Stimulated activated CD8-positive, alpha-beta memory T cell treated with anti-CD3 and anti-CD28 coated beads, Interleukin-12 subunit alpha, Interleukin-12 subunit beta, amount 100 ng/mL, for 24 hours (primary cell): ENCODE data around the gene GASK1A.
"Not testable (repeated sequence)": the region's sequence is repeated elsewhere in the genome, so short reads cannot be mapped to it uniquely, and the experiment has no call there.

Experiments
- DNase-seq: peaks from one replicate; pipeline ENCODE4 v3.0.0-alpha.2; 2020; ENCODE audit errors: extremely low read depth

GASK1A gene

GRCh38 chr3:43031889-43032545 lies 52.9 kb downstream of the GASK1A start:
- DNase-seq = no peak

- no peak for DNase-seq
Measured at GRCh38 chr3:43032646-43033628, 53.8 kb downstream of the GASK1A start.

DNA sequence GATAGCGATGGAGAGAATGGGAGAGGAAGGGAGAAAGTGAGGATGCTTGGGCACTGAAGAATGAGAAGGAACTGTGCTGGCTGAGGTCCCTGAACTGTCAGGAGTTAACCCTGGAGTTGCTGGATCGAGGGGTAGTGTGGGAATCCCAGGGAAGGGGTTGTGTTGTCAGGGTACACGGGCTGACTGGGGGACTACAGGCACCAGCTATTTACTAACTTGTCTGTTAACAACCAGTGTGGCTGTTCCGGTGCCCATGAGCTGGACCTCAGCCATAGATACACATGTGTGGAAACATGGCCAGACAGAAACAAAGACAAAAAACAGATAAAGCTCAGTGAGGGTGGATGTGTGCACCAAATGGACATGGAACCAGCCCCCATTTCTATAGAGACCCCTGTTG lies 55.1 kb downstream of the GASK1A start:
- no peak for DNase-seq

DNA sequence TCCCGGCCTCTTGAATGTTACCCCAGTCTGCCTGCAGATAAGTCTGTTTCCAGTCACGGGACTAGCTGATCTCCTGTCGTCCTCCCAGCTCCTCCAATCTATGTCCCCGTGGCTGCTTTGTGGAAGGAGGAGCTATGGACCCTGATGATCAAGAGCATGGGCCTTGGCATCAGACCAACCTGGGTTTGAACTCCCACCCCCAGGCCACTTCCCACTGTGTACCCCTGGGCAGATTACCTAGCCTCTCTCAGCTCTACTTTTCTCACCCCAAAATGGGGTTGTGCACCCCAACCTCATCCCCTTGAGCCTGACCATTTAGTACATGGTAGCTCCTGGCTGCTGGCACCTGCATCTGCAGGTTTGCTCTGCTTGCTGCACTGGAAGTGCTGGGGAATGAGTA lies 55.8 kb downstream of the GASK1A start:
- no peak for DNase-seq

GRCh38 chr3:43035801-43036365 lies 56.8 kb downstream of the GASK1A start:
- no peak for DNase-seq

DNA sequence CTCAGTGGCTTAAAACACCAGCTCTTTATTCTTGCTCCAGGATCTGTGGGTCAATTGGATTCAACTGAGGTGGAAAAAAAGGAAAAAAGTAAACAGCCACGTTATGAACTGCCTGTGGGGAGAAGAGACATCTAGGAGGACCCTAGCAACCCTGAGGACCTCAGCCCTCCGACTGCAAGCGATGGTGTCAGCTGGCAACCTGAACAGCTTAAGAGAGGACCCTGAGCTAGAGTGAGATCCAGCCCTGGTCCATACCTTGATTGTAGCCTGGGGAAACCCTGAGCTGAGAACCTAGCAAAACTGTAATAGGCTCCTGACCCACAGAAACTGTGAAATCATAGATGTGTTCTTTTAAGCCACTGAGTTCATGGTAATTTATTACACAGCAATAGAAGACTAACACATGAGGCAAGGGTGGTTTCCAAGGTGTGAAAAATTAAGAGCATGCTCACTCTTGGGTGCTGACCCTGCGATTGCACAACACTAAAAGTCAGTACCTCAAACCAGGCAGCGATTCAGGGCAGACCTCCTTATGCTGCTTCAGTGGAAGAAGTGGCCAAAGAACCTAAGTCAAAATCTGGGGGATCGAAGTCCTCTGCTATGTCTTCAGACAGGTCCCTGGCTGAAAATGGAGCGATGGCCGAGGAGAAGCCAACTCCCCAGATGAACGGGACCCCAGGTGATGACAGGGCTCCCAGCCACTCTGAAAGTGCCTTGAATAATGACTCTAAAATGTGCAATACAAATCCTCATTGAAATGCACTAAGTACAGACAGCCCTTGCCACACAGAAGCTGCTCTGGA lies 57.7 kb downstream of the GASK1A start:
- DNase-seq = no peak

- no peak for DNase-seq
Measured at GRCh38 chr3:43038010-43038409, 58.9 kb downstream of the GASK1A start.

- DNase-seq = no peak
Measured at GRCh38 chr3:43041517-43041916, 62.4 kb downstream of the GASK1A start.

GRCh38 chr3:43043071-43043766 lies 64.1 kb downstream of the GASK1A start:
- no peak for DNase-seq

DNA sequence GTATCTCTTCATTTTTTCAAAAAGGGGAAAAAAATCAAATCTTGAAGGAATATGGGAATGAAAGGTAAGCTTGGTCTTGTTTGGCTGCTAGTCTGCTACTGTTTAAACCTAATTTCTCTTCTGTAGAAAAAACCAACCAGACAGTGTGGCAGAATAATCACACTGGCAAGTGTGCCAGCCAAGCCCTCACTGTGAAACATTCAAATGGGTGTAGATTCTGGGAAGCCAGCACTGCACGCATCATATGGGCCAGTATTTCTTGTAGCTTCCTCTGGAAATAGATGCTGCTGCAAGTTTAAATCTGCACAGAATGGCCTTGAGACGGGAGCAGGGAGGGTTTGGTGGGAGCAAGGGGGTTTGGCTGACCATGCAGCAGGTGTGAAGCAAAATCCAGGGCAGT lies 64.7 kb downstream of the GASK1A start:
- no peak for DNase-seq

GRCh38 chr3:43045079-43045478 lies 66.0 kb downstream of the GASK1A start:
- not testable (repeated sequence) for DNase-seq

DNA sequence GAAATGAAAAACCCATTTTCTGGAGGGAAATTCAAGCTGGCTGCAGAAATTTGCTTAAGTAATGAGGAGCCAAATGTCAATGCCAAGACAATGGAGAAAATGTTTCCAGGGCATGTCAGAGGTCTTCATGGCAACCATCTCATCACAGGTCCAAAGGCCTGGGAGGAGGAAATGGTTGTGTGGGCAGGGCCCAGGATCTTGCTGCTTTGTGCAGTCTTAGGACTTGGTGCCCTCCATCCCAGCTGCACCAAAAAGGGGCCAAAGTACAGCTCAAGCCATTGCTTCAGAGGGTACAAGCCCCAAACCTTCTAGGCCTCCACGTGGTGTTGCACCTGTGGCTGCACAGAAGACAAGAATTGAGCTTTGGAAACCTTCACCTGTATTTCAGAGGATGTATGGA lies 67.5 kb downstream of the GASK1A start:
- DNase-seq = no peak

GRCh38 chr3:43048470-43048869 lies 69.4 kb downstream of the GASK1A start:
- no peak for DNase-seq

GRCh38 chr3:43053291-43053690 lies 74.2 kb downstream of the GASK1A start:
- no peak for DNase-seq

- DNase-seq = no peak
Measured at GRCh38 chr3:43054754-43055153, 75.6 kb downstream of the GASK1A start.

GRCh38 chr3:43055393-43055792 lies 76.3 kb downstream of the GASK1A start:
- no peak for DNase-seq

GRCh38 chr3:43055806-43056770 lies 77.0 kb downstream of the GASK1A start:
- DNase-seq = no peak

DNA sequence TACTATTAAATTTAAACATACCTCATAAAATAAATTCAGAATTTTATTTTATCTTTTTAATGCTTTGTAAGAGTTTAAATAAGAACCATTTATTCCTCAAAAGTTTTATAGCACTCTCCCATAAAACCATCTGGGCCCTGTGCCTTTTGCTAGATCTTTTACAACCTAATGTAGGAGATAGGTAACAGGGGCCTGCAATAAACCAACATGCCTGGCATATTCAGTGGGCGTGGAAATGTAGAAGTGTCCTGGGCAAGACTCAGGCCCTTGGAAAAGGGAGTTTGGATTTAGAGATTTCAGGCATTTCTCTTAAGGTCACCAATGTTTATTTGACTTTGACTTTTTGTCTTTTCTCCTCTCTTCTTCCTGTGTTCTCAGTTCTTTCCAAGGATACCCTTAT lies 80.3 kb downstream of the GASK1A start:
- no peak for DNase-seq

- no peak for DNase-seq
Measured at GRCh38 chr3:43061101-43061895, 82.2 kb downstream of the GASK1A start.
